ACC112 (cell line): Measurements from ENCODE around the gene ULK1.

Source experiments
- H2AFZ ChIP-seq: fragments of 200-600 bp; sonication (generic); one replicate; pipeline ENCODE4 v1.6.0; 2017; ENCODE audit warnings: antibody characterized with exemption, low read length; ENCODE audit not compliant: unreplicated experiment
- H3K27ac ChIP-seq: fragments of 200-600 bp; sonication (generic); 2 replicates; pipeline ENCODE4 v1.5.1; 2014; ENCODE audit warnings: low read depth, mild to moderate bottlenecking, antibody characterized with exemption, low read length, moderate library complexity
- H3K27me3 ChIP-seq: fragments of 200-600 bp; sonication (generic); 2 replicates; pipeline ENCODE4 v1.6.1; 2014; ENCODE audit warnings: mild to moderate bottlenecking, antibody characterized with exemption, low read length, moderate library complexity, mixed read lengths; ENCODE audit not compliant: insufficient read depth
- H3K36me3 ChIP-seq: fragments of 200-600 bp; sonication (generic); 2 replicates; pipeline ENCODE4 v1.6.1; 2016; ENCODE audit warnings: mild to moderate bottlenecking, antibody characterized with exemption, low read length, moderate library complexity, mixed read lengths; ENCODE audit not compliant: insufficient read depth
- H3K4me1 ChIP-seq: fragments of 200-600 bp; sonication (generic); one replicate; pipeline ENCODE4 v1.6.1; 2016; ENCODE audit warnings: low read length, mixed read lengths; ENCODE audit not compliant: insufficient read depth, unreplicated experiment, control insufficient read depth
- H3K4me3 ChIP-seq: fragments of 200-600 bp; sonication (generic); 2 replicates; pipeline ENCODE4 v1.5.1; 2014; ENCODE audit warnings: mild to moderate bottlenecking, low read depth, low read length
- H3K79me2 ChIP-seq: fragments of 200-600 bp; sonication (generic); one replicate; pipeline ENCODE4 v1.6.0; 2016; ENCODE audit warnings: low read length; ENCODE audit not compliant: control insufficient read depth, unreplicated experiment, insufficient read depth

The ULK1 gene

DNA sequence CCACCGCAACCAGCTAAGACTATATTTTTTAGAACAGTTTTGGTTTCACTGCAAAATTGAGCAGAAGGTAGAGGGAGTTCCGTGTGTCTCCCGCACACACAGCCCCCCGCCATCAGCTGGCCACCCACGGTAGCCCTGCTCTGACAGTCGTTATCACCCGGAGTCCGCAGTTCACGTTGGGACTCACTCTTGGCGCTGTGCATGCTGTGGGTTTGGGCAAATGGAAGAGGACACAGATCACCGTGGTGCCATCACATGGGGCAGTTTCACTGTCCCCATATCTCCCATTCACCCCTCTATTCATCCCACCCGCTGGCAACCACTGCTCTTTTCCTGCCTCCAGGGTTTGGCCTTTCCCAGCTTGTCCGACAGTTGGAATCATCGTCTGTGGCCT is 31.8 kb upstream of the ULK1 start:
- H3K36me3 ChIP-seq = no peaks in the 10 kb centered on the region
- H3K27ac ChIP-seq = no peak overlapping the region
- no peaks in the 10 kb centered on the region for H3K79me2 ChIP-seq
- H3K4me1 ChIP-seq = peaks cover 20% of the 10 kb centered on the region
- H3K27me3 ChIP-seq = no peaks in the 10 kb centered on the region
- H2AFZ ChIP-seq = no peak overlapping the region
- H3K4me3 ChIP-seq = no peak overlapping the region

DNA sequence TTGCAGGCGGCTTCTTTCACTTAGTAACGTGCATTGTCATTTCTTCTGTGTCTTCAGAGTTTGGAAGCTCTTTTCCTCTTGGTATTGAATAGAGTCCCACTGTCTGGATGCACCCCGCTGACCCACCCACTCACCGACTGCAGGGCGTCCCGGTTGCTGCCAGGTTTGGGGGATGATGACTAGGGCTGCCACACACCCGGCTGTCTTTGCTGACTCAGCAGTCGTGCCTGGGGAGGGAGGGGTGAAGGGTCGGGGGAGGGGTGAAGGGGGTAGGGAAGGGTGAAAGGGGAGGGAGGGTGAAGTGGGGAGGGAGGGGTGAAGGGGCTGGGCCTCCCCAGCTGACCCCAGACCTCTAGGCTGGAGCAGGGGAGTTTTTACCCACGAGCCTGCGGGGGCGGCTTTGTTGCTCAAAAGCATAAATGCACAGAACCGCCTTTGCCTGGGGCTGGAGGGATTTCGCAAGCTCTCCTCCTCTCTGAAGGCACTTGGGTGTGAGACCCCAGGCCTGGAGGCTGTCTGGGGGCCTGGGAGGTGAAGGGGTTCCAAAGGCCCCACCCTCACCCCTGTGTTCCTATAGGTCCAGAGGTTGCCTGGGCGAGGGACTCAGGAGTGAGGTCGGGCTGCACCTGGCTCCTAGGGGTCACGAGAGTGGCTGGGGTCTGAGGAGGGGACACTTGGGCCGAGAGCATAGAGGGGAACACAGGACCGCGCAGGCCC is 31.3 kb upstream of the ULK1 start:
- Histone ChIP-seq H3K27me3 (no peaks in the 10 kb centered on the region), H2AFZ (no peak overlapping the region), H3K27ac (no peak overlapping the region), H3K4me3 (no peak overlapping the region), H3K4me1 (peaks cover 20% of the 10 kb centered on the region), H3K79me2 (no peaks in the 10 kb centered on the region), H3K36me3 (no peaks in the 10 kb centered on the region)

DNA sequence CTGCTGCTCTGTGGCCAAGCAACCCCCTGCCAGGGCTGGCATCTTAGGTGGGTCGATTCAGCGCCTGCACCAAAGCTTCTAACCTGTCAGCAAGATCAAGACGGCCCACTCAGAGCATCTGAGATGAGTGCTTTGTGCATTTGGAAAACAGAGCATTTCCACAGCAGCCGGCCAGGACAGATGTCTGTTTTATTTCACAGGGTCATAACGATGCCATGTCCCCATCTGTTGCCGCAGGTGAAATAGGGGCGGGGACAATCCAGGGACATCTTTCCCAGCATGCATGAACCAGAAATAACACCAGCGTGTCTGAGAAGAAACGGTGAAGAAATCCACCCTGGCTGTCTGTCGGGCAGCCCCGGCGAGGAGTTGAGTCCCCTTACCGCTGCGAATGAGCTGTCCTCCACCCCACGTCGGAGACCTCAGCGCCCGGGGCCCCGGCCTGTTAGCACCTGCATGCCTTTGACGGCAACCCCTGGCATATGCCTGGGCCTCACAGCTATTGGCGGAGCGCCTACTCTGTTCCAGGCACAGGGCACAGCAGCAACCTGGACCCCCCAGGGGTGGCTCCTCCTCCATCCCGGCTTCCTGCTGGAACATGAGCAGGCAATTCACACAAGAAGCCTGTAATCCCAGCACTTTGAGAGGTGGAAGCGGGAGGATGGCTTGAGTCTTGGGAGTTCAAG is 30.6 kb upstream of the ULK1 start:
- no peaks in the 10 kb centered on the region for H3K36me3 ChIP-seq
- peaks cover 20% of the 10 kb centered on the region for H3K4me1 ChIP-seq
- no peaks in the 10 kb centered on the region for H3K79me2 ChIP-seq
- H3K4me3 ChIP-seq = no peak overlapping the region
- no peaks in the 10 kb centered on the region for H3K27me3 ChIP-seq
- no peak overlapping the region for H2AFZ ChIP-seq
- no peak overlapping the region for H3K27ac ChIP-seq

DNA sequence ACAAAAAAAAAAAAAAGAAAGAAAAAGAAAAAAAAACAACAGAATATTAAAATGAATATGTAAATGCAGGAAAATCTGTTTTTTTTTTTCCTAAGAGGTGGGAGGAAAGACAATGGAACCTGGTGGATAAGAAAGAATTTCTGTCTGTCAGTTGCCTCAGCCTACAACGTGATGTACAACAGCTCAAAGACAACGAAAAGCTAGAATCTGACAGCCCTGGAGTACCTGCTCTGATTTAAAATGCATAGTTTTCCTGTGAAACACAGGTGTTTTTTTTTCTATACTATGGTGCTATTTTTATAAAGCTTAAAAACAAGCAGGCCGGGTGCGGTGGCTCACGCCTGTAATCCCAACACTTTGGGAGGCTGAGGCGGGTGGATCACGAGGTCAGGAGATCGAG is 30.0 kb upstream of the ULK1 start:
- no peaks in the 10 kb centered on the region for H3K36me3 ChIP-seq
- H2AFZ ChIP-seq = no peak overlapping the region
- H3K27me3 ChIP-seq = no peaks in the 10 kb centered on the region
- H3K27ac ChIP-seq = no peak overlapping the region
- no peaks in the 10 kb centered on the region for H3K79me2 ChIP-seq
- H3K4me1 ChIP-seq = peaks cover 20% of the 10 kb centered on the region
- no peak overlapping the region for H3K4me3 ChIP-seq

DNA sequence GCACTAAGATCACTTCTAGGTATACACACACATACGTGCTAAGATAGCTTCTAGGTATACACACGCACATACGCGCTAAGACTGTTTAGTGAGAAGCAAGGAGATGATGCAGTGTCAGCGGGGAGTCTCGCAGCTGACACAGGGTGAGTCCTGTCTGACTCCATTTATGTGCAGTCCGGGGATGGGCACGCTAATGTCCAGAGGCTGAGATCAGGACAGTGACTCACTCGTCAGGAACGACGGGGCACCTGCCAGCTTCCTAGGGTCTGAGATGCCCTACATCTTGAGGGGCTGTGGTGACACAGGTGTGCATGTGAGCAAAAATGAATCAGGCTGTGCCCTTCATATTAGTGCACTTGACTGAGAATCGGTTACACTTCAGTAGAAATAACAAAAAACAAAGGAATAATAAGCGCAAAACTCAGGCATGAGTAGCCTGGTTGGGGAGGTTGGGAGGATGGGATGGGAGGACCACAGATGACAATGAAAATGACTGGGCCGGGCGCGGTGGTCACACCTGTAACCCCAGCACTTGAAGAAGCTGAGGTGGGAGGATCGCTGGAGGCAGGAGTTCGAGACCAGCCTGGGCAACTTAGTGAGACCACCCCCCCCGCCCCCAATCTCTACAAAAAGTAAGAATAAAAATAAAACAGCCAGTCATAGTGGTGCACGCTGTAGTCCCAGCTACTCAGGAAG is 29.1 kb upstream of the ULK1 start:
- H3K4me1 ChIP-seq = peaks cover 23% of the 10 kb centered on the region
- H3K4me3 ChIP-seq = no peak overlapping the region
- no peaks in the 10 kb centered on the region for H3K27me3 ChIP-seq
- no peaks in the 10 kb centered on the region for H3K36me3 ChIP-seq
- H2AFZ ChIP-seq = no peak overlapping the region
- no peaks in the 10 kb centered on the region for H3K79me2 ChIP-seq
- no peak overlapping the region for H3K27ac ChIP-seq

GRCh38 chr12:131867471-131867870 is 27.0 kb upstream of the ULK1 start:
- H2AFZ ChIP-seq = no peak overlapping the region
- no peaks in the 10 kb centered on the region for H3K79me2 ChIP-seq
- peaks cover 25% of the 10 kb centered on the region for H3K4me1 ChIP-seq

DNA sequence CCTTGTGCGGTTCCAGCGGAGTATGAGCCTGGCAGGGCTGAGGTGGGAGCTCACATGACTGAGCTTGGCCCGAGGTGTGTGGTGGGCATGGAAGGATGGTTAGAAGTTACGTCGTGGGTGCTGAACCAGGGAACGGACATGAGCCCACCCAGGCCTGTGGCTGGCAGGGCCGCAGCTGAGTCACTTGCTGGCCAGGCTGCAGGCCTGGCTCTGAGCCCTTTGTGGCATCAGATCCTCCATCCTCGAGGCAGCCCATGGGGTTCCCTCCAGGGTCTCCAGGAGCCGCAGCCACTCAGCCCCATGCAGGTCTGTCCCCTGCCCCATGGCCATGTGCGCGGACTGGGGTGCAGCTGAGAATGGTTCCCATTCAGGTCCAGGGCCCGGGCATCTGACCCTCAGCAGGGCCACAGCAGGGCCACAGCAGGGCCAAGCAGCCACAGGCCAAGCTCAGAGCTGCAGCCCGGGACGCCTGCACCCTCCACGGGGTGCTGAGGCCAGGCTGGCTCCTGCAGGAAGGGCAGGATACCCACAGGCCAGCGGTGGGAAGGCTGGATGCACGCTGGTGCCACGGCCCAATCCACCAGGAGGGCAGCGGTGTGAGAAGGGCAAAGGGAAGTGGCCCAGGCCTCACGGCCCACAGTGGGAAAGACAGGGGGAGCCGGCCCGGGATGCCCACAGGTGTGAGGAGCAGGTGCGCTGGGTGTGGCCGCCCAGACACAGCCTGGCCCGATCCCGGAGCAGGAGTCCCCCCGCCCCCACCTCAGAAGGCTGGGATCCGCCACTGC is 26.3 kb upstream of the ULK1 start:
- Histone ChIP-seq H3K4me1 (peaks cover 22% of the 10 kb centered on the region), H3K79me2 (no peaks in the 10 kb centered on the region), H3K4me3 (no peak overlapping the region), H3K27me3 (no peaks in the 10 kb centered on the region), H3K36me3 (no peaks in the 10 kb centered on the region), H3K27ac (no peak overlapping the region), H2AFZ (no peak overlapping the region)

More at GRCh38 chr12:131867471-131867870, 27.0 kb upstream of the ULK1 start:
- Histone ChIP-seq H3K36me3 (no peaks in the 10 kb centered on the region), H3K4me3 (no peak overlapping the region), H3K27ac (no peak overlapping the region), H3K27me3 (no peaks in the 10 kb centered on the region)

- H3K27ac ChIP-seq = no peak overlapping the region
- no peaks in the 10 kb centered on the region for H3K79me2 ChIP-seq
- no peak overlapping the region for H3K4me3 ChIP-seq
- no peaks in the 10 kb centered on the region for H3K36me3 ChIP-seq
- peaks cover 20% of the 10 kb centered on the region for H3K4me1 ChIP-seq
- no peak overlapping the region for H2AFZ ChIP-seq
- no peaks in the 10 kb centered on the region for H3K27me3 ChIP-seq
These were observed 24.5 kb upstream of the ULK1 start for GRCh38 chr12:131869871-131870418.

DNA sequence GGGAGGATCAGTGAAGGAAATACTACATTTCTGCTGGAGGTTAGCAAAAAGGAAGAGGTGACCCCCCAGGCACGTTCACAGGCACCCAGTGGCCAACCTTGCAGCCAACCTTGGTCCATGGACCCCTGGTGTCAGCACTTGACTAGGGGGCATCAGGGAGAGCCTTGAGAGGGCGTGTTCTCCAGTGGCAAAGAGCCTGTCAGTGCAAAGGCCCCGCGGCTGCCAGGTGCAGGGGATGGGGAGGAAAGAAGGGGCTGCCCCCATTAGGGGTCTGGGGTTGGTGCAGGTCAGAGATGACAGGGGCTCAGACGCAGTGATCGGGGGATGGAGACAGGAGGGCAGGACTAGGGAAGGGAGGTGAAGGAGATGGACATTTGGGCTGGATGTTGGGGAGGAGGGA is 22.7 kb upstream of the ULK1 start:
- H3K79me2 ChIP-seq = no peaks in the 10 kb centered on the region
- H3K4me1 ChIP-seq = peaks cover 20% of the 10 kb centered on the region
- no peak overlapping the region for H2AFZ ChIP-seq
- H3K4me3 ChIP-seq = no peak overlapping the region
- no peaks in the 10 kb centered on the region for H3K27me3 ChIP-seq
- H3K27ac ChIP-seq = no peak overlapping the region
- H3K36me3 ChIP-seq = no peaks in the 10 kb centered on the region
